GM23248 (cell line): Measurements from ENCODE around the gene MAP6. TPM values are rescaled to one million over a fixed set of nuclear protein-coding genes. Genes with fewer than 3 reads are reported as not detected.

Experiments
- DNase-seq: peaks from one replicate; pipeline ENCODE4 v3.0.0-alpha.2; 2015
- H2AFZ ChIP-seq: fragments of 200-600 bp; sonication (generic); 2 replicates; pipeline ENCODE4 v1.6.1; 2016; ENCODE audit warnings: antibody characterized with exemption
- H3F3A ChIP-seq: fragments of 200-600 bp; sonication (generic); 2 replicates; pipeline ENCODE4 v1.6.1; 2016; ENCODE audit warnings: mild to moderate bottlenecking, antibody characterized with exemption, mixed run types; ENCODE audit not compliant: insufficient read depth
- H3K27ac ChIP-seq: fragments of 200-600 bp; sonication (generic); 2 replicates; pipeline ENCODE4 v1.5.1; 2016; ENCODE audit warnings: mild to moderate bottlenecking
- H3K27me3 ChIP-seq: fragments of 200-600 bp; sonication (generic); replicated peaks from 2 replicates; pipeline ENCODE4 v1.6.1; 2016; ENCODE audit warnings: mild to moderate bottlenecking; ENCODE audit not compliant: insufficient read depth
- H3K36me3 ChIP-seq: fragments of 200-600 bp; sonication (generic); 2 replicates; pipeline ENCODE4 v1.6.1; 2016; ENCODE audit warnings: low read depth, mild to moderate bottlenecking
- H3K4me1 ChIP-seq: fragments of 200-600 bp; sonication (generic); 2 replicates; pipeline ENCODE4 v1.6.1; 2016; ENCODE audit warnings: mild to moderate bottlenecking; ENCODE audit not compliant: insufficient read depth
- H3K4me2 ChIP-seq: fragments of 200-600 bp; sonication (generic); one replicate; pipeline ENCODE4 v1.6.1; 2016; ENCODE audit warnings: mild to moderate bottlenecking; ENCODE audit not compliant: unreplicated experiment
- H3K4me3 ChIP-seq: fragments of 200-600 bp; sonication (generic); 2 replicates; pipeline ENCODE4 v1.5.1; 2016; ENCODE audit warnings: mild to moderate bottlenecking
- H3K79me2 ChIP-seq: fragments of 200-600 bp; sonication (generic); 2 replicates; pipeline ENCODE4 v1.6.1; 2016; ENCODE audit warnings: mild to moderate bottlenecking; ENCODE audit not compliant: insufficient read depth
- H3K9ac ChIP-seq: fragments of 200-600 bp; sonication (generic); 2 replicates; pipeline ENCODE4 v1.6.1; 2016; ENCODE audit warnings: mild to moderate bottlenecking
- H3K9me2 ChIP-seq: fragments of 200-600 bp; sonication (generic); 2 replicates; pipeline ENCODE4 v1.6.1; 2016; ENCODE audit warnings: mixed run types, mild to moderate bottlenecking, moderate library complexity; ENCODE audit not compliant: insufficient read depth
- H3K9me3 ChIP-seq: fragments of 200-600 bp; sonication (generic); one replicate; pipeline ENCODE4 v1.6.1; 2017; ENCODE audit warnings: low read depth
- H4K20me1 ChIP-seq: fragments of 200-600 bp; sonication (generic); 2 replicates; pipeline ENCODE4 v1.6.0; 2016; ENCODE audit not compliant: insufficient read depth
- EZH2 ChIP-seq: fragments of 200-600 bp; sonication (generic); IDR thresholded peaks from 2 replicates; pipeline ENCODE4 v1.6.1; 2018; ENCODE audit warnings: antibody characterized with exemption, mild to moderate bottlenecking; ENCODE audit not compliant: insufficient read depth, poor library complexity, severe bottlenecking
- EZH2phosphoT487 ChIP-seq: fragments of 200-600 bp; sonication (generic); IDR thresholded peaks from 2 replicates; pipeline ENCODE4 v1.6.1; 2018; ENCODE audit warnings: antibody characterized with exemption, moderate library complexity, mild to moderate bottlenecking, low read depth; ENCODE audit not compliant: insufficient read depth
- WGBS, 2 experiments: methylation state at CpG; one replicate each; pipeline ENCODE4 v1.1.6; 2015 to 2017; ENCODE audit warnings: low lambda C conversion rate in 2 of 2, low coverage in 1 of 2; ENCODE audit errors: missing lambda C conversion rate in 2 of 2; 5-methylcytosine and 5-hydroxymethylcytosine counted together
- in situ Hi-C: fragments of 300-500 bp; cut with MboI; formaldehyde crosslinking; loops from 2 replicates; pipeline ENCODE4 v1.15.0; 2020
- polyA plus RNA-seq: library from polyadenylated mRNA; unstranded; fragments of >200 nt; fragmentation: Nextera tagmentation; extraction: Ambion mirVana; gene quantifications from 2 replicates; pipeline ENCODE4 v1.2.1, GENCODE V29; 2016
- total RNA-seq: library from RNA; depleted of rRNA; stranded (reverse); fragments of >200 nt; shearing (Covaris generic); gene quantifications from 2 replicates; pipeline ENCODE4 v1.2.3, GENCODE V29; 2014

The MAP6 gene
- total and polyA plus RNA-seq, 2 experiments from 2014 or later, result 3.4 to 5.2 TPM

GRCh38 chr11:75665126-75665525 lies 3.7 kb downstream of the MAP6 start:
- no peak overlapping the region for H3K4me3 ChIP-seq
- H3K27ac ChIP-seq, result no peak overlapping the region
- H4K20me1 ChIP-seq, result no peaks in the 10 kb centered on the region
- H3K79me2 ChIP-seq, result no peaks in the 10 kb centered on the region
- H2AFZ ChIP-seq, result no peak overlapping the region
- H3K9ac ChIP-seq, result no peak overlapping the region
- in situ Hi-C loops, result no loop called here
- WGBS, 2 experiments, result 69 to 75% methylated on average over 3 of the region's 3 CpGs
- TF ChIP-seq EZH2phosphoT487, result no peak
- no peak for TF ChIP-seq EZH2
- no peaks in the 10 kb centered on the region for H3F3A ChIP-seq
- no peaks in the 10 kb centered on the region for H3K4me1 ChIP-seq
- H3K9me2 ChIP-seq, result no peaks in the 10 kb centered on the region
- H3K36me3 ChIP-seq, result no peaks in the 10 kb centered on the region
- peaks cover 13% of the 10 kb centered on the region for H3K27me3 ChIP-seq
- no peak overlapping the region for H3K4me2 ChIP-seq
- DNase-seq, result no peak
- H3K9me3 ChIP-seq, result no peaks in the 10 kb centered on the region

GRCh38 chr11:75664389-75664788 lies 4.4 kb downstream of the MAP6 start:
- H3K4me1 ChIP-seq, result no peaks in the 10 kb centered on the region
- no peak overlapping the region for H3K4me2 ChIP-seq
- 91 to 96% methylated on average over 1 of the region's 1 CpG for WGBS, 2 experiments
- no peaks in the 10 kb centered on the region for H3K9me3 ChIP-seq
- H3K9me2 ChIP-seq, result no peaks in the 10 kb centered on the region
- DNase-seq, result no peak
- H3F3A ChIP-seq, result no peaks in the 10 kb centered on the region
- no peak overlapping the region for H2AFZ ChIP-seq
- H3K9ac ChIP-seq, result no peak overlapping the region
- no peaks in the 10 kb centered on the region for H3K79me2 ChIP-seq
- no peak overlapping the region for H3K4me3 ChIP-seq
- in situ Hi-C loops, result no loop called here
- H3K27ac ChIP-seq, result no peak overlapping the region
- TF ChIP-seq EZH2phosphoT487 (no peak), EZH2 (no peak)
- peaks cover 5% of the 10 kb centered on the region; the same call in 1 of the 2 replicates for H3K27me3 ChIP-seq
- no peaks in the 10 kb centered on the region for H4K20me1 ChIP-seq
- H3K36me3 ChIP-seq, result no peaks in the 10 kb centered on the region

- no peaks in the 10 kb centered on the region for H3K9me3 ChIP-seq
- no peaks in the 10 kb centered on the region for H3K9me2 ChIP-seq
- no peak overlapping the region for H3K27ac ChIP-seq
- WGBS, 2 experiments, result 41 to 45% methylated on average over 1 of the region's 1 CpG
- no peaks in the 10 kb centered on the region; the same call in 1 of the 2 replicates for H3K27me3 ChIP-seq
- DNase-seq, result no peak
- H3F3A ChIP-seq, result no peaks in the 10 kb centered on the region
- H2AFZ ChIP-seq, result no peak overlapping the region
- no peak overlapping the region for H3K4me3 ChIP-seq
- in situ Hi-C loops, result no loop called here
- H3K4me1 ChIP-seq, result no peaks in the 10 kb centered on the region
- H3K79me2 ChIP-seq, result no peaks in the 10 kb centered on the region
- TF ChIP-seq EZH2phosphoT487, result no peak
- TF ChIP-seq EZH2, result no peak
- H4K20me1 ChIP-seq, result no peaks in the 10 kb centered on the region
- no peak overlapping the region for H3K9ac ChIP-seq
- H3K4me2 ChIP-seq, result no peak overlapping the region
- no peaks in the 10 kb centered on the region for H3K36me3 ChIP-seq
Measured at GRCh38 chr11:75663808-75664207, 5.0 kb downstream of the MAP6 start.

- peaks cover 21% of the 10 kb centered on the region for H3K4me1 ChIP-seq
- in situ Hi-C loops, result no loop called here
- TF ChIP-seq EZH2phosphoT487, result no peak
- TF ChIP-seq EZH2, result no peak
- H3K27me3 ChIP-seq, result no peaks in the 10 kb centered on the region
- WGBS, 2 experiments, result 88 to 91% methylated on average over 1 of the region's 1 CpG
- DNase-seq, result no peak
- no peak overlapping the region for H3K9ac ChIP-seq
- H3K27ac ChIP-seq, result no peak overlapping the region
- no peaks in the 10 kb centered on the region for H3K36me3 ChIP-seq
- H3F3A ChIP-seq, result peaks cover 12% of the 10 kb centered on the region
- no peaks in the 10 kb centered on the region for H4K20me1 ChIP-seq
- H3K4me3 ChIP-seq, result no peak overlapping the region
- no peaks in the 10 kb centered on the region for H3K79me2 ChIP-seq
- no peak overlapping the region for H3K4me2 ChIP-seq
- no peak overlapping the region for H2AFZ ChIP-seq
- no peaks in the 10 kb centered on the region for H3K9me2 ChIP-seq
- no peaks in the 10 kb centered on the region for H3K9me3 ChIP-seq
Measured at GRCh38 chr11:75659836-75660235, 9.0 kb downstream of the MAP6 start.
